DMS 273 treated with DMSO at 0.1 percent for 48 hours (cell line): Measurements from ENCODE around the gene TEDC1.

ENCODE experiments used
- DNase-seq: peaks from one replicate; lab custom pipeline; 2025; lab: John Stamatoyannopoulos, UW

TEDC1 gene

DNA sequence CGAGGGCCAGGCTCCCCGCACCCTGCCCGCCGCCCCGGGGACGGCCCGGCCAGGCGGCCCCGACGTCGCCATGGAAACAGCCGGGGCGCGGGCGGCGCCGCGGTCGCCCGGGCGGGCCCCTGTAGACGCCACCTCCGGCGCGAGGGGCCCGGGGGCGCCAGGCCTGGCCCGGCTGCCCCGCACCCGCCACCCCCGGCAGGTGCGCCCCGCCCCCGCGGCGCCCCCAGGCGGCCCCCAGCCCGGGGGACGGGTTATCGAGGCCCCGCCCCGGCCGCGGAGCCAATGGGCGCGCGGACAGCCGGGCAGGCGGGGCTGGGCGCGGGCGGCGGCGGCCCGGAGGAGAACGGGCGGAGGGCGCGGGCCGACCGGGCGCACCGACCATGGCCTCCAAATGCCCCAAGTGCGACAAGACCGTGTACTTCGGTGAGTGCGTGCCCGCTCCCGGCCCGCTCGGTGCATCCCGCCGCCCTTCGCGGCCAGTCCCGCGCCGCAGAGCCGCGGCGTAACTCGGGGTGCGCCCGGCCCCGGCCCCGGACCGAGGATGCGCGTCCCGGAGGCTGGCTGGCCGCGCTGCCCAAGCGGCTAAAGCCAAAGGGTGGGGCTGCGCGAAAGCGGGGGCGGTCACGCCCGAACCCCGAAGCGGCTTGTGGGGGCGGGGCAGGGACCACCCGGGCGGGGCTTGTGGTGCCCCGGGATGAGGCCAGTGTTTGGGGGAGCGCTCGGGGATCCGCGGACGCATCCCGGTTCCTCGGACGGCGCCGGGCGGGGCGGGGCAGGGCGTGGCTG is 16.4 kb upstream of the TEDC1 start, which contains the start of gene CRIP2:
CRIP2 (plus strand) TSS at position 339 of the 786 bp plus-strand sequence; CDS start at position 381, 42 bp downstream.
- DNase-seq, result no peak

DNA sequence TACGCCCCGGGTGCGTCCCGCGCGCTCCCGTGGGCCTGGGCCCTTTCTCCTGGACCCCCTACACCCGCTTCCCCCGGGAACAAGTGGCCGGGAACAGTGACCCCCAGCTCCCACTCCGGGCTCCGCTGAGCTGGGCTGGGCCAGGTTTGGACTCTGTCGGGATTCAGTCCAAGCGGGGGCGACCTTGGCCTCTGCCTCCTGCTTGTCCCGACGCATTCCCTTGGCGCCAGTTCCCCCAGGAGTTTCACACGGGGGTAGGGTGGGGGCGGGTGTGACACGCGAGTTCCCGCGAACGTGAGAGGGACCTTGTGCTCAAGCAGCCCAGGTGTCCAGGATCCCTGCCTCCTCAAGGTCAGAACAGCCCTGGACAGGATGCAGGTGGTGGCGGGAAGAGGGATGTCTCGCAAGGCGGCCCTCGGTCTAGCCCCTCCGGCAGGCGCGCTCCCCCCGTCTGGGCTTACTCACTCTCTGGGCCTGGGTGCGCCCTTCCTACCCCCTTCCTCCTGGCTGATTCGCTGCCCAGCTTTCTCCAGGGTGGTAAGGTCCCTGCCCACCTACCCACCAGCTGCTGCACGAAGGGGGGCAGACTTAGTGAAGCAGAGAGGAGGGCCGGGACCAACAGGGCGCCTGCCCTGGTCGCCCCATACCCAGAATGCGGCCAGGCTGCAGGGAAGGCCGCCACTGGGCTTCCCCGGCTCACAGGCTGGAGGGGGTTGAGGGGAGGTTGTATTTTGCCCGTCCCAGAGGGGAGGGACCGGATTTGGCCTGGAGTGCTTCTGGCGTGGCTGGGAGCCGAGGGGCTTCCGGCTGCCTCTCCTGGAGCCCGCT is 15.6 kb upstream of the TEDC1 start:
- no peak for DNase-seq

DNA sequence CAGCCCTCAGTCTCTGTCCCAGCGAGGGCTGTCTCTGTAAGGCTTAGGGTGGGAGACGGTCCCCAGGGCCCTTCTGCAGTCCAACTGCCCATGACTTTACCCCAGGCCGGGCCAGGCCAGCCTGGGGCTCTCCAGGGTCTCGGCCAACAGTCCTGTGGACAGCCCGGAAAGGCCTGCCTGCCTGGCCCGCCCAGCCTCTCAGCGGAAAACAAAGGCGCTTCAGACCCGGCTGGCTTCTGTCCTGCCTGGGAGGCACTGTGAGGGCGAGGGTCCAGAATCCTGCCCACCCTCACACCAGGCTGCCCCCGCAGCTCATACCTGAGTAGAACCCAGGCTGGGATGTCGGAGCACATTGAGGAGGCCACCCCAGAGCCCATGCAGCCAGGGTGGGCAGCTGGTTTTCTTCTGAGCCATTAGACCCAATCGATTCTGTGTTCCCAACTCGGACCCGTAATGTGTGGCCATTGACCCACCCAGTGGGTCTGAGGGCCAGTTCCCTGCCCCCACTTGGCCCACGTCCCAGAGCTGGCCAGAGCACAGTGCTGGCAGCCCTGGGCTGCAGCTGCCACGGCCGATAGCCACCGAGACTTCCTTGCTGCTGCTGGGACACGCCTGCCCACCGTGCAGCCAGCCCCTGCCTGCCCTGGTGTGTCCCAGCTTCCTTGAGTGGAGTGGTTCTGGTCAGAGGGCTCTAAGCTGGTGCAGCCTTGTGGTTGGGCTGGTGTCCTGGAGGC is 14.8 kb upstream of the TEDC1 start:
- no peak for DNase-seq

DNA sequence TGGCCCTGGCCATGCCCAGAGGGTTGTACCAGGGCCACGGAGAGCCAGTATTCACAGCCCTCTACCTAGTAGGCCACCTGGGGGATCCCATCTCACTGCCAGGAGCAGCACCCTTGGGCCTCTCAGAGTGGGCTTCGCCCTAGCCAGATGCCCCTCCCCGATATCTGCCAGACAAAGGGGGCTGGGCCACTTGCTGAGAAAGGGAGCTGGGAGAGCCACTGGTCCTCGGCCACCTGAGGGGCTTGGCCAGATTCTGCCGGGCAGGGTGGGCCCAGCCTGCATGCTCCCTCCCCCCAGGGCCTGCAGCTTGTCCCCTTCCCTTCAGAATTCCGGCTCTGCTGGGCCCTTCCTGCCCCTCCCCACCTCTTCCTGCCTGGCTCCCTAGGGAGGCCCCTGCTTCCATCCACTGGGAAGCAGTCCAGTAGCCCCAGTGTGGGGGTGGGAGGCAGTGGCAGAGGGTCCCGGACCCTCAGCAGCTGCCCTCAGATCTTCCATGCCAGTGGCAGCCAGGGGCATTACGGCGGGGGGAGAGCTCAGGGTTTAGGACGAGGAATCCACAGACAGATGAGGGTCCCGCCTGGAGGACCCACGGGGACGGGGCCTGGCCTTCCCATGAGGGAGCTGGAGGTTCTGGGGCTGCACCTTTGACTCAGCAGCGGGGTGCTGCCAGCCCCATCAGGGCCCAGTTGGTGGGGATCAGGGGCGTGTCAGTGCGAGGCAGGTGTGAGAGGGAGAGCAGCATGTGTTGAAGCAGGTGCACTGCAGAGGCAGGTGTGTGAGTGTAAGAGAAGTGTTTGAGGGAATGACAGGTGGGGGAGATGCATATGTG is 14.0 kb upstream of the TEDC1 start:
- DNase-seq, result no peak

DNA sequence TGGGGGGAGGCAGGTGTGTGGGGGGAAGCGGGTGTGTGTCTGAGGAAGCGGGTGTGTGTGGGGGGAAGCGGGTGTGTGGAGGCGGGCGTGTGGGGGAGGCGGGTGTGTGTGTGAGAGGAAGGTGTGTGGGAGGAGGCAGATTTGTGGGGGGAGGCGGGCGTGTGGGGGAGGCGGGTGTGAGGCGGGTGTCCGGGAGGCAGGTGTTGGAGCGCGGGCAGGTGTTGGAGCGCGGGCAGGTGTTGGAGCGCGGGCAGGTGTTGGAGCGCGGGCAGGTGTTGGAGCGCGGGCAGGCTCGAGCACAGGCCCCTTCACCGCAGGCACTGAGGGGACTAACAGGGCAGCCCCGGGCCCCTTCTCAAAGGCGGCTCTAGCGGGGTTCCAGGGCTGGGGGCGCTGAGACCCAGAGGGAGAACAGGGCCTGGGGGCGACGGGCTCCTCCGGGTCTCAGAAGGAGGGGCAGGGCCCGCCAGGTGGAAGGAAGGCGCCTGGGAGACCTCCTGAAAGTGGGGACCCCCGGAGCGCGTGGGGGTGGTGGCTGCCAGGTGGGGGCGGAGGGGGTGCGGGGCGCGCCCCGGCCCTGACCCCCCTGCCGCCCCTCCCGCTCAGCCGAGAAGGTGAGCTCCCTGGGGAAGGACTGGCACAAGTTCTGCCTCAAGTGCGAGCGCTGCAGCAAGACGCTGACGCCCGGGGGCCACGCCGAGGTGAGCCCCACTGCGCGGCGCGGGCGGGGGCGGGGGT is 13.2 kb upstream of the TEDC1 start:
- DNase-seq, result no peak

DNA sequence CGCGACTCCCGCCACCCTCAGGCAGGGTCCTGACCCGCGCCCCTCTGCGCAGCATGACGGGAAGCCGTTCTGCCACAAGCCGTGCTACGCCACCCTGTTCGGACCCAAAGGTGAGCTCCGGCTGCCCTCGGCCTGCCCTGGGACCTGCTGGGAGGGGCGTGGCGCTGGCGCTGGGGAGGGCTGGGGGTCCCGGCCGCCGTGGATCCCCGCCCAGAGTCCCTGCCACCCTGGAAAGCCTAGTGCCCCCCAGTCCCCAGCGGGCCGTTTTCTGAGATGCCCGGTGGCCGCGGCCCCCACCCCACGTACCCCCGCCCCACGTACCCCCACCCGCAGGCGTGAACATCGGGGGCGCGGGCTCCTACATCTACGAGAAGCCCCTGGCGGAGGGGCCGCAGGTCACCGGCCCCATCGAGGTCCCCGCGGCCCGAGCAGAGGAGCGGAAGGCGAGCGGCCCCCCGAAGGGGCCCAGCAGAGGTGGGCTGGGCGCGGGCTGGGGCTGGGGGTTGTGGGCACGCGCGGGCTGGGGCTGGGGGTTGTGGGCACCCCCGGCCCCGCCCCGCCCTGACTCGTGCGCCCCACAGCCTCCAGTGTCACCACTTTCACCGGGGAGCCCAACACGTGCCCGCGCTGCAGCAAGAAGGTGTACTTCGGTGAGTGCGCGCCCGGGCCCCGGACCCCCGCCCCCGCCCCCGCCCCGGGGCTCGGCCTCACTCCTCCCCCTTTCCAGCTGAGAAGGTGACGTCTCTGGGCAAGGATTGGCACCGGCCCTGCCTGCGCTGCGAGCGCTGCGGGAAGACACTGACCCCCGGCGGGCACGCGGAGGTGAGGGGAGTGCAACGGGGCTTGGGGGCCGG is 12.4 kb upstream of the TEDC1 start:
- DNase-seq, result no peak

DNA sequence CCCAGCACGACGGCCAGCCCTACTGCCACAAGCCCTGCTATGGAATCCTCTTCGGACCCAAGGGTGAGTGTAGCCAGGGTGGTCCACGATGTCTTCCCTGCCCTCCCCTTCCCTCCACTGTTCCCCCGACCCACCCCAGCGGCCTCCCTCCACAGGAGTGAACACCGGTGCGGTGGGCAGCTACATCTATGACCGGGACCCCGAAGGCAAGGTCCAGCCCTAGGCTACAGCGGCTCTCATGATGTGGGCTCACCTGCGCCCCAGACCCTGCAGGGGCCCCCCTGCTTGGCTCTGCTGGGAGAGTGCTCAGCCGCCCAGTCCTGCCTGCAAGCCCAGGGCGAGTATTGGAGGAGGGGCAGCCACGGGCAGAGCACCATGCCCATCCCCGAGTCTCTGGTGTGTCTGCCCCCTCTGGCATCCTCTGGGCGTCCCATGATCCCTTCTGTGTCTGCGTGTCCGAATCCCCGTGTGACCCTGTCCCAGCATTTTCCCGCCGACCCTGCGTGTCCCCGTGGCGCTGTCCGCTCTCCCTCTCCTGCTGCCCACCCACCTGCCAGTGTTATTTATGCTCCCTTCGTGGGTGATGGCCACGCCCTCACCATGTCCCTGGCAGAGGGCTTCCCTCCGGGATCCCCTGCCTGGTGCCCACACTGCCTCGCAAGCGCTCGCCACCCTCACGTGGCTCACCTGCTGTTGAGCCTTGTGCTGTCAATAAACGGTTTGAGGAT is 11.5 kb upstream of the TEDC1 start:
- no peak for DNase-seq

DNA sequence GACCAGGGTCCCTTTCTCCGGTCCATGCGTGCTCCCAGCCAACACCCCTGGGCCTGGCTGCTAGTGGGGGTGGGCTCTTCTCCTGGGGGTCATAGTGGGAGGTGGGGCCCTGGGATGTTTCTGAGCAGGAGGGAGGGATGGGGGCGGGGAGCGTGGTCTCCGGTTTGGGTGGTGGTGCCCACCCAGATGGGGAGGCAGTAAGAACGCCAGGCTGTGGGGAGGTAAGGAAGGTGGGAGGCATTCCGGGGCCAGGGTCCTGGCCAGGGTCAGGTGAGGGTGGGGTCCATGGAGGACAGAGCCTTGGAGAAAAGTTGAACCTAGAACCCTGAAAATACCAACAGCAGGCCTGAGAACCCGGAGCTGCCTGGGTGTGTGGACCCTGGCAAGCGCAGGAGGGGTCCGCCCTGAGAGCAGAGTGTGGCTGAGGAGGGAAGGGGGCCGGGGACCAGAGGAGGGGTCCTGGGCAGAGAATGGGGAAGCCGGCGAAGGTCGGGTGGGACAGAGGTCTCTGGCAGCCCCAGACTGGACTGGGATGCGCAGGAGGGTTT is 10.8 kb upstream of the TEDC1 start:
- no peak for DNase-seq

GRCh38 chr14:105480807-105481801 is 9.9 kb upstream of the TEDC1 start:
- peak; percentile 73 for DNase-seq

- peak; percentile 66 for DNase-seq
Measured at GRCh38 chr14:105481886-105482457, 9.1 kb upstream of the TEDC1 start.

DNA sequence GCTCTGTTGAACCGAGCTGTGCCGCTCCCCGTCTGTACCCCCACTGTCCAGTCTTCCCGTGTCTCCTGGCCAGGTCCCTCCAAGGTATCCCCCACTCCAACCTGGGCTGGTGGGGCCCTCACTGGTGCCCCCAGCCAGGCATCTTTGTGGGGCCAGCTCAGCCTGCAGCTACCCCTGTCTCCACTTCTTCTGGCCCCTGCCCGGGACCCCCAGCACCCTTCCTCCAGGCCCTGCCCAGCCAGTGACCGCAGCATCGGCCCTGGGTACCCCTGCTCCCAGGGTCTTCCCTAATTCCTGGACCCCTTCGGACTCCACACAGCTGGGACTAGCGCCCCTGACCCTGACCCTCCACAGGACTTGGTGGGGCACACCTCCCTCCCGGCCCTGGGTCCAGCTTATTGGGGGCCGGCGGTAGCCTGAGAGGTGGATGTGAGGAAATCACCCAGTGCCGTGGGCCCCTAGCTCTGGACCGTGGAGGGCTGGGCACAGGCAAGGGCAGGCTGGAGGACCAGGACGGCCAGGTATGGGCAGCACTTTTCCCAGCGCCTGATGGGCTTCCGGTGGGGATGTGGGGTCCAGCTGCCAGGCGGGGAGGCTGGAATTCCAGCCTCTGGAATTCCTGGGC is 8.4 kb upstream of the TEDC1 start:
- DNase-seq, result no peak

DNA sequence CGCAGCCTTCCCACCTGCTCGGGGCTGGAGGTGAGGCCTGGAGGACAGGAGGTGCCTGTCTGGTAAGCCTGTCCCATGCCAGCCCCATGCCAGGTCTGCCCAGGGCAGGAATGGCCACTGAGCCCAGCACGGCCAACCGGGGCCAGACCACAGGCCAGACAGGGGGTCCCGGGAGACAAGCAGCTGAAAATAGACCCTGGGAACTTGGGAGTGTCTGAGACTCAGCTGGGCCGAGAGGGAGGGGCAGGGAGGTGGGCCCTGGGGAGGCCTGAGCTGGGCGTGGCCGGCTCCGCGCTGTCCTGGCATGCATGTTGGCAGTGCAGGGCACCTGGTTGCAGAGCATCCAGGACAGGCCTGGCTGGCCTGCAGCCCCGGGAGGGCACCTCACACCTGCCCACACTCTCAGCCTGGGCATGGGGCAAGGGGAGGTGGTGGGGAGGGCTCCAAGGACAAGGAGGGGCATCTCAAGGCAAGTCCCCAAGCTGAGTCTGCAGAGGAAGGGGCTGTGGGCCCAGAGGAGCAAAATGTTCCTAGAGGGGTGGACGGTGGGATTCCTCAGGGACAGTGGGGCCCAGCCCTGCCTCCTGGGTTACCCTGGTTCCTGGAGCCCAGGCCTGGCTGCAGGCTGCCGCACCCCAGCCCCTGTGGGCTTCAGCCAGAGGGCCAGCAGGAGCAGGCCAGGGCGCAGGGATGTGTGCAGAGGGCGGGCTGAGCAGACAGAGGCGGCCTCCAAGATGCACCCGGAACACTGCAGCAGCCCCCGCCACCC is 7.6 kb upstream of the TEDC1 start:
- no peak for DNase-seq

DNA sequence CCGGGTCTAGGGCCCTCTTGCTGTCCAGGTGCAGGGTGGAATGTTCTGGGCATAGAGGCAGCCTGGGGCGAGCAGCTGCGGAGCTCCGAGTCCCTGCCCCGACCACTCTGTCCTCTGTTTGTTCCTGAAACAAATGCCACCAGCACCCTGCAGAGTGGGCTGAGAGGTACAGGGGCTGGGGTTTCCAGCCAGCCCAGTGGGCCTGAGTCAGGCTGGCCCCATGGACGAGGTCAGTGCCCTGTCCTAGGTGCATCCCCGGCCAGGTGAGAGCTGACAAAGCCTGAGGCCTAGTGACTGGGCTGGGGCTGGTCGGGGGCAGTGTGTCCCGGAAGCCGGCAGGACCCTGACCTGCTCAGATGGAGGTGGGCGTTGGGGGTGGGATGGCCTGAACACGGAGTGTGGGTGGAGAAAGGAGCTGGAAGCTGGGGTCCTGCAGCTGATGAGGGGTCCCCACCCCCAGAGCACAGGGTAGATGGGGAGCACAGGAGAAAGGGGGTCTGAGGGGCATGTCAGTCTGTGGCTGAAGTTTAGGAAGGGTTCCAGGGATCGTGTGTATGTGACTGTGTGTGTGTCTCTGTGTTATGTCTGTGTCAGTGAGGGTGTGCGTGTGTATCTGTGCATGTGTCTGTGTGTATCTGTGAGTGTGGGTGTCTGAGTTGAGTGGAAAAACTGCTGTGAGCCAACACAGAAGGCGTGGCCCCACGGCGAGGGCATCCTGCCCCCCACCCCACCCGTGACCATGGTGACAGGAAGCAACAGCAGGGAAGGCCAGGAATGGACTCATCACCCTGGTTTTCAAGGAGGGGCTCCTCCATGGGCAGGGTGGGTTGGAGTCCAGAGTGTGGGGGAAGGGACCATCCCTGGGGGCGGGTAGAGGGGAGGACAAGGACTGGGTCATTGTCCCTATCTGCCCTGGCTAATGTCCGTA is 6.7 kb upstream of the TEDC1 start:
- no peak for DNase-seq

- no peak for DNase-seq
Measured at GRCh38 chr14:105484997-105485393, 6.1 kb upstream of the TEDC1 start.

GRCh38 chr14:105485739-105486162 is 5.3 kb upstream of the TEDC1 start:
- no peak for DNase-seq
